Progenitor cell of endocrine pancreas (in vitro differentiated cells): ENCODE measurements around the gene NUDT2. TPM values are rescaled to one million over a fixed set of nuclear protein-coding genes. Genes with fewer than 3 reads are reported as not detected.

ENCODE experiments used
- DNase-seq: peaks from one replicate; pipeline ENCODE4 v3.0.0; 2021; ENCODE audit warnings: low spot score; ENCODE audit not compliant: unreplicated experiment
- H3K27ac Mint-ChIP-seq: 2 replicates; pipeline ENCODE4 v1.8.0; 2021; ENCODE audit warnings: mild to moderate bottlenecking, moderate library complexity, mixed read lengths
- H3K27me3 Mint-ChIP-seq: 2 replicates; pipeline ENCODE4 v1.8.0; 2021; ENCODE audit warnings: mixed read lengths
- H3K36me3 Mint-ChIP-seq: 2 replicates; pipeline ENCODE4 v1.8.0; 2022; ENCODE audit warnings: mixed read lengths; ENCODE audit not compliant: insufficient read depth
- H3K4me1 Mint-ChIP-seq: 2 replicates; pipeline ENCODE4 v1.8.0; 2021; ENCODE audit warnings: low read depth, mixed read lengths
- H3K4me3 Mint-ChIP-seq: 2 replicates; pipeline ENCODE4 v1.8.0; 2021; ENCODE audit warnings: low read depth, mild to moderate bottlenecking, moderate library complexity, mixed read lengths
- H3K9me3 Mint-ChIP-seq: 2 replicates; pipeline ENCODE4 v1.8.0; 2021; ENCODE audit warnings: low read depth, mixed read lengths
- total RNA-seq: library from RNA; stranded (reverse); gene quantifications from 2 replicates; pipeline ENCODE4 v1.2.1, GENCODE V29; 2021
- TF ChIP-seq, protein P1 (sequence below): fragments of 200-600 bp; sonication (generic); IDR thresholded peaks from one replicate; pipeline ENCODE4 v1.5.0; 2021; ENCODE audit warnings: antibody characterized with exemption, mild to moderate bottlenecking; ENCODE audit not compliant: unreplicated experiment

The NUDT2 gene
- total RNA-seq, 1 donor from 2014 or later = 21.1 TPM

DNA sequence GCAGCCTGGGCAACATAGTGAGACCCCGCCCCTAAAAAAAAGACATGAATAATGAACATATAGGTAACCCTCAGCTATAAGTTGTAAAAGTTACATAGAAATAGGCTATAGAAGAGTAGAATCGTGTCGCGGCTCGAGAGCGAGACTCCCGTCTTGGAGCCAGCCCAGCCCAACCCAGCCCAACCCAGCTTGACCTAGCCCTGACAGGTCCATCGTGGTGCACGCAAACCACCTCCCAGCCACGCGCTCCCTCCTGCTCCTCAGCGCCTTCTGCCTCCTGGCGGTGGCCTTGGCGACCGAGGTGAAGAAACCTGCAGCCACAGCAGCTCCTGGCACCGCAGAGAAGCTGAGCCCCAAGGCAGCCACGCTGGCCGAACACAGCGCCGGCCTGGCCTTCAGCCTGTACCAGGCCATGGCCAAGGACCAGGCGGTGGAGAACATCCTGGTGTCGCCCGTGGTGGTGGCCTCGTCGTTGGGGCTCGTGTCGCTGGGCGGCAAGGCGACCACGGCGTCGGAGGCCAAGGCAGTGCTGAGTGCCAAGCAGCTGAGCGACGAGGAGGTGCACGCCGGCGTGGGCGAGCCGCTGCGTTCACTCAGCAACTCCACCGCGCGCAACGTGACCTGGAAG, 11.1 kb upstream of the NUDT2 start:
- TF ChIP-seq, protein P1, sequence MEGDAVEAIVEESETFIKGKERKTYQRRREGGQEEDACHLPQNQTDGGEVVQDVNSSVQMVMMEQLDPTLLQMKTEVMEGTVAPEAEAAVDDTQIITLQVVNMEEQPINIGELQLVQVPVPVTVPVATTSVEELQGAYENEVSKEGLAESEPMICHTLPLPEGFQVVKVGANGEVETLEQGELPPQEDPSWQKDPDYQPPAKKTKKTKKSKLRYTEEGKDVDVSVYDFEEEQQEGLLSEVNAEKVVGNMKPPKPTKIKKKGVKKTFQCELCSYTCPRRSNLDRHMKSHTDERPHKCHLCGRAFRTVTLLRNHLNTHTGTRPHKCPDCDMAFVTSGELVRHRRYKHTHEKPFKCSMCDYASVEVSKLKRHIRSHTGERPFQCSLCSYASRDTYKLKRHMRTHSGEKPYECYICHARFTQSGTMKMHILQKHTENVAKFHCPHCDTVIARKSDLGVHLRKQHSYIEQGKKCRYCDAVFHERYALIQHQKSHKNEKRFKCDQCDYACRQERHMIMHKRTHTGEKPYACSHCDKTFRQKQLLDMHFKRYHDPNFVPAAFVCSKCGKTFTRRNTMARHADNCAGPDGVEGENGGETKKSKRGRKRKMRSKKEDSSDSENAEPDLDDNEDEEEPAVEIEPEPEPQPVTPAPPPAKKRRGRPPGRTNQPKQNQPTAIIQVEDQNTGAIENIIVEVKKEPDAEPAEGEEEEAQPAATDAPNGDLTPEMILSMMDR = no peak

DNA sequence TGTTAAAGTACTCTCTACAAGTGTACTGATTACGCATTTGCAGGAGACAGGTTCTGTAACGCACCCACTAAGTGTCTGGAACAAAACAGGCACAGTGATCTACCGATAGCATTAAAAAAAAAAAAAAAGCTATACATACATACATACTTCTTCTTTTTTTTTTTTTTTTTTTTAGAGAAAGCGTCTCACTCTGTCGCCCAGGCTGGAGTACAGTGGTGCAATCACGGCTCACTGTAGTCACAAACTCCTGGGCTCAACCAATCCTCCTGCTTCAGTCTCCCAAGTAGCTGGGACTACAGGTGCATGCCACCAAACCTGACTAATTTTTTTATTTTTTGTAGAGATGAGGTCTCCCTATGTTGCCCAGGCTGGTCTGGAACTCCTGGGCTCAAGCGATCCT, 7.9 kb upstream of the NUDT2 start:
- no peak for DNase-seq
- peaks cover 7% of the 10 kb centered on the region for H3K4me1 Mint-ChIP-seq
- no peaks in the 10 kb centered on the region for H3K9me3 Mint-ChIP-seq
- peaks cover 4% of the 10 kb centered on the region for H3K36me3 Mint-ChIP-seq
- H3K27ac Mint-ChIP-seq = no peak overlapping the region
- H3K27me3 Mint-ChIP-seq = no peaks in the 10 kb centered on the region
- TF ChIP-seq, protein P1 = no peak
- H3K4me3 Mint-ChIP-seq = no peak overlapping the region

More for the DNA sequence above, 11.1 kb upstream of the NUDT2 start:
- H3K27ac Mint-ChIP-seq = no peak overlapping the region
- H3K4me1 Mint-ChIP-seq = no peaks in the 10 kb centered on the region
- no peak overlapping the region for H3K4me3 Mint-ChIP-seq
- H3K36me3 Mint-ChIP-seq = peaks cover 4% of the 10 kb centered on the region
- no peaks in the 10 kb centered on the region for H3K9me3 Mint-ChIP-seq
- no peak for DNase-seq
- H3K27me3 Mint-ChIP-seq = no peaks in the 10 kb centered on the region

DNA sequence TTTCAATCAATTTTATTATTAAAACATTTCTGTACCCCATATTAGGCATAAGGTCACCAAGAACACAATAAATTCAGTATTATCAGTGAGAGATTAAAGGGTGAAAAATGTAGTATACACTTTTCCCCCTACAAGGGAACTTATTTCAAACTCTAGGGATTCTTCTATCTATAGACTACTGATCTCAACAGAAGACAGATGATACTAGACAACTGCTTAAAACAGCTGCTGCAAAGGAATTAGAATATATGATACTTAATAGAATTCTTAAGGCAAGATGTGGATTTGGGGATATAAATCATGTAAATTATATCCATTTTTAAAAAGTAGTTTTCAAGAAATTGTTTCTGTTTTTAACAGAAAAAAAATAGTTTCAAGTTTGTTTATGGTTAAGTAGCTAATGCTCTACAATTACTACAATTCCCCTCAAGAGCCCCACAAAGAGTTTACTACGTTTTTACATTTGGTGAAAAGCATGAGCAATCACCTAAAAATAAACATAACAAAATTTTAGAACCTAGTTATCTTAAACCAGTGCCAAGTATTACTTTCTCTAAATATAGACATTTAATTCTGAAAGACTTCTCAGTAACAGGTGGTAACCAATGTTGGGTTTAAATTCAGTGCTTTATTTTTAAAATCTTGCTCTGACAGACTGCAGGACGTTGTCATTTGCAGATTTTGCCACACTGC, 6.3 kb upstream of the NUDT2 start:
- peaks cover 9% of the 10 kb centered on the region for H3K4me1 Mint-ChIP-seq
- H3K9me3 Mint-ChIP-seq = no peaks in the 10 kb centered on the region
- peaks cover 4% of the 10 kb centered on the region for H3K36me3 Mint-ChIP-seq
- H3K27me3 Mint-ChIP-seq = no peaks in the 10 kb centered on the region
- H3K4me3 Mint-ChIP-seq = no peak overlapping the region
- TF ChIP-seq, protein P1 = no peak
- no peak for DNase-seq
- no peak overlapping the region for H3K27ac Mint-ChIP-seq

DNA sequence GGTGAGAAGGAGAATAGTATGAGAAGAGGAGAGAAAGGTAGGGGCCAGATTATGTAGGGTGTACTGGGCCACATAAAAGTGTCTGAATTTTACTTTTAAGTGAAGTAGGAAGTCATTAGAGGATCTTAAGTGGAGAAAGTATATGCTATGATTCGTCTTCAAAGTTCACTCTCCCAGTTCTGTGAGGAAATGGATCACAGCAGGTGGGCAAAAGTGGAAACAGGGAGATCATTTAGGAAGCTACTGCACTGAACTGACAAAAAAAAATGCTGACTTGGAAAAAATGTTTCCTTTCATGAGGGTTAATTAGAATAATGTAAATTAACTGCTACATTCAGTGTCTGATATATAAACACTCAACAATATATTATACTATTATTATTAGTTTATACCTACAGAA, 2.7 kb upstream of the NUDT2 start:
- H3K4me3 Mint-ChIP-seq = no peak overlapping the region
- TF ChIP-seq, protein P1 = no peak
- no peaks in the 10 kb centered on the region for H3K9me3 Mint-ChIP-seq

DNA sequence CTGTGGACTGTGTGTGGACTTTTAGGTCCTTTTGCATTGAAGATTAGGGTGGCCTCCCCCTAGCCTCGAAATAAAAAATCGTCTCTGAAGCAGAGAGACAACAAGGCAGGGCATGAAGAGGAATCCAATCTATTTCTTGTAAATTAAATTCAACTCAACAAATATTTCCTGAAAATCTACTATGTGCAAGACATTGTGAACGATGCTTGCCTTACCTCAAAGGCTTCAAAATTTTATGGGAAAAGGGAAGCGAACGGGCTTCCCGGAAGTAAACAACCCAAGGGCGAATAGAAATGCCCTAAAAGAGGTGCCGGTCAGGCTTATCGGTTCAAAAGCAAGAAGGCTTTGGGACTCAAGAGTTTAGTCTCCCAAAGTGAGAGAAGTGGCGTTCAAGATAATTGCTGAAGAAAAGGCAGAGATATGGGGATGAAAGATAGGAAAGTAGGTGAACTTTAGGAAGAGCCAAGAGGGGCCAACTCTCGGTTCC, 826 bp upstream of the NUDT2 start:
- no peaks in the 10 kb centered on the region for H3K9me3 Mint-ChIP-seq
- no peaks in the 10 kb centered on the region for H3K36me3 Mint-ChIP-seq
- TF ChIP-seq, protein P1 = no peak
- peaks cover 25% of the 10 kb centered on the region for H3K4me1 Mint-ChIP-seq
- no peak for DNase-seq
- H3K4me3 Mint-ChIP-seq = peak overlapping the region; percentile 98
- H3K27me3 Mint-ChIP-seq = no peaks in the 10 kb centered on the region
- H3K27ac Mint-ChIP-seq = peak overlapping the region; percentile 99

More for the DNA sequence above, 2.7 kb upstream of the NUDT2 start:
- H3K27me3 Mint-ChIP-seq = no peaks in the 10 kb centered on the region
- no peaks in the 10 kb centered on the region for H3K36me3 Mint-ChIP-seq
- H3K27ac Mint-ChIP-seq = peak overlapping the region; percentile 60
- H3K4me1 Mint-ChIP-seq = peaks cover 19% of the 10 kb centered on the region
- no peak for DNase-seq
